GM12801 (cell line): Measurements from ENCODE around the gene GRPEL1.

Source experiments
- CTCF ChIP-seq: IDR thresholded peaks from one replicate; pipeline ENCODE4 v1.5.1; 2011; ENCODE audit warnings: control low read depth; ENCODE audit not compliant: insufficient read length; ENCODE audit errors: extremely low read depth

The GRPEL1 gene

GRCh38 chr4:7044137-7044930 lies 23.5 kb downstream of the GRPEL1 start:
- no peak for TF ChIP-seq CTCF

GRCh38 chr4:7043284-7044136 lies 24.4 kb downstream of the GRPEL1 start, which contains the start of gene TADA2B:
TADA2B (plus strand) TSS chr4:7043372; CDS start chr4:7043580, 208 bp downstream.
- TF ChIP-seq CTCF = no peak

- TF ChIP-seq CTCF = no peak
These were observed 25.2 kb downstream of the GRPEL1 start for GRCh38 chr4:7042503-7043283.

- TF ChIP-seq CTCF = no peak
These were observed 25.9 kb downstream of the GRPEL1 start for GRCh38 chr4:7041801-7042502.

GRCh38 chr4:7041246-7041645 lies 26.6 kb downstream of the GRPEL1 start:
- no peak for TF ChIP-seq CTCF

GRCh38 chr4:7040765-7041164 lies 27.1 kb downstream of the GRPEL1 start:
- TF ChIP-seq CTCF = no peak

GRCh38 chr4:7037425-7037824 lies 30.4 kb downstream of the GRPEL1 start:
- TF ChIP-seq CTCF = no peak
